BJ (cell line): ENCODE results near the gene SORCS3. TPM values are rescaled to one million over a fixed set of nuclear protein-coding genes. Genes with fewer than 3 reads are reported as not detected.

ENCODE experiments used
- CTCF ChIA-PET: fragments of 350-600 bp; formaldehyde crosslinking; extraction: SDS; loops from one replicate; lab custom pipeline; 2021; ENCODE audit warnings: antibody characterized with exemption, inconsistent platforms; lab: Yijun Ruan, JAX
- POLR2A ChIA-PET: fragments of 300-600 bp; sonication (Branson Sonifier 250); formaldehyde crosslinking; extraction: SDS; loops from one replicate; lab custom pipeline; 2021; ENCODE audit warnings: antibody characterized with exemption; lab: Charles Lee
- DNase-seq: peaks from one replicate; pipeline ENCODE4 v3.0.0-alpha.2; 2011; ENCODE audit warnings: low read depth
- H3K27me3 ChIP-seq: 2 replicates; pipeline ENCODE4 v1.6.0; 2011; ENCODE audit warnings: low read length; ENCODE audit not compliant: control insufficient read depth, insufficient read depth
- H3K36me3 ChIP-seq: 2 replicates; pipeline ENCODE4 v1.5.1; 2011; ENCODE audit warnings: low read length; ENCODE audit not compliant: control insufficient read depth, insufficient read depth
- H3K4me3 ChIP-seq: 2 replicates; pipeline ENCODE4 v1.5.1; 2011; ENCODE audit warnings: low read depth, mild to moderate bottlenecking, control low read depth, low read length
- polyA plus RNA-seq: library from polyadenylated mRNA; depleted of rRNA; stranded (reverse); fragments of >200 nt; gene quantifications from 2 replicates; pipeline ENCODE4 v1.2.3, GENCODE V29; 2011
- TF ChIP-seq, protein P1 (sequence below): IDR thresholded peaks from 2 replicates; pipeline ENCODE4 v1.5.1; 2011; ENCODE audit warnings: low read depth, mild to moderate bottlenecking, control low read depth, inconsistent platforms, low read length, moderate library complexity; ENCODE audit not compliant: insufficient read depth

The SORCS3 gene
- polyA plus RNA-seq, 1 experiment: not detected

DNA sequence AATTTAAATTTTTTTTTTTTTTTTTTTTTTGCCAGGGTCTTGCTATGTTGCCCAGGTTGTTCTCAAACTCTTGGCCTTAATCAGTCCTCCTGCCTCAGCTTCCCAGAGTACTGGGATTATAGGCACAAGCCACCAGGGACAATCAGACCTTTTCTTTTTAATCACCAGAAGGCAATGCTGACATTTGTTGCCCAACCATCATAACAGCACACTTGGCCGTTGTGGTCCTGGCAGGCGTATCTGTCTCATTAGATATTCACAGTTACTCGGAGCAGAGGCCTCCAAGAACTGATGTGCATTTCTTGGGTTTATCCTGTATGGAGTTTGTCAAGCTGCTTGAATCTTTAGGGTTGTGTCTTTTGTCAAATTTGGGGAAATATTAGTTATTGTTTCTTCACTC, 100.0 kb downstream of the SORCS3 start:
- no peaks in the 10 kb centered on the region for H3K36me3 ChIP-seq
- no peak overlapping the region for H3K4me3 ChIP-seq
- no peaks in the 10 kb centered on the region for H3K27me3 ChIP-seq
- DNase-seq: no peak
- ChIA-PET CTCF (no interaction called here), POLR2A (no interaction called here)
- TF ChIP-seq, protein P1, sequence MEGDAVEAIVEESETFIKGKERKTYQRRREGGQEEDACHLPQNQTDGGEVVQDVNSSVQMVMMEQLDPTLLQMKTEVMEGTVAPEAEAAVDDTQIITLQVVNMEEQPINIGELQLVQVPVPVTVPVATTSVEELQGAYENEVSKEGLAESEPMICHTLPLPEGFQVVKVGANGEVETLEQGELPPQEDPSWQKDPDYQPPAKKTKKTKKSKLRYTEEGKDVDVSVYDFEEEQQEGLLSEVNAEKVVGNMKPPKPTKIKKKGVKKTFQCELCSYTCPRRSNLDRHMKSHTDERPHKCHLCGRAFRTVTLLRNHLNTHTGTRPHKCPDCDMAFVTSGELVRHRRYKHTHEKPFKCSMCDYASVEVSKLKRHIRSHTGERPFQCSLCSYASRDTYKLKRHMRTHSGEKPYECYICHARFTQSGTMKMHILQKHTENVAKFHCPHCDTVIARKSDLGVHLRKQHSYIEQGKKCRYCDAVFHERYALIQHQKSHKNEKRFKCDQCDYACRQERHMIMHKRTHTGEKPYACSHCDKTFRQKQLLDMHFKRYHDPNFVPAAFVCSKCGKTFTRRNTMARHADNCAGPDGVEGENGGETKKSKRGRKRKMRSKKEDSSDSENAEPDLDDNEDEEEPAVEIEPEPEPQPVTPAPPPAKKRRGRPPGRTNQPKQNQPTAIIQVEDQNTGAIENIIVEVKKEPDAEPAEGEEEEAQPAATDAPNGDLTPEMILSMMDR: no peak

DNA sequence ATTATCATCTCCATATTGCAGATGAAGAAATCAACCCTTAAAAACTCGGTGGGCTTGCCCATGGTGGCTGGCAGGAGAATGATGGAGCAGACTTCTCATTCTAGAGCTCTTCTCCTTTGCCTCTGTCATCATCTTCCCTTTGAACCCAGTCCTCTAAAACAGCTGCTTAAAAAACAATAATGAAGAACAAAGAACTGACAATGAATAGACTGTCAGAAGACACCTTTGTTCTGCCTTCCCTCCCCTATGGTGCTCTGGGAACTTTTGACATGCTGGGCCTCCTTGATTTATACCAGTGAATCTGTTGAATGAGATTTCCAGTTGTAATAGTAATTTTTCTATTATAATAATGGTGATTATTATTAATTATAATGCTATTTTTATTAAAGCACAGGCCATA, 103.0 kb downstream of the SORCS3 start:
- no peak for DNase-seq
- ChIA-PET POLR2A (no interaction called here), CTCF (no interaction called here)
- TF ChIP-seq, protein P1: no peak
- Histone ChIP-seq H3K4me3 (no peak overlapping the region), H3K36me3 (no peaks in the 10 kb centered on the region), H3K27me3 (no peaks in the 10 kb centered on the region)

DNA sequence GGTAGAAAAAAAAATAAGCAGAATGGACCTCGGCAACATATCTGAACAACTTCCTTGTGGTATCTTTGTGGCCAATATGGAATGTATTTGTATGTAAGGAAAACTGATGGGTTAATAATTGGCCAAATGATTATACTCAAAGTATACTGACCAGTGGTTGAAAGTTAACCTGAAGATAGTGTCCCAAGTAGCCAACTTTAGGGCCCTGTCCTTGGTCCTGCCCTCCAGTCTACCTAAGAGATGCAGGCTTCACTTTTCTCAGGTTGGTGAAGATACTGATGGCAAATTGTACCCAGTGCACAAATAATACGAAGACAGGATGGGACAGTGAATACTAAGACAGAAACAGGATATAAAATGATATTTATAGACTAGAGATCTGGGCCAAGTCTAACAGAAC, 109.2 kb downstream of the SORCS3 start:
- CTCF ChIA-PET: no interaction called here
- DNase-seq: no peak
- no peaks in the 10 kb centered on the region for H3K36me3 ChIP-seq
- TF ChIP-seq, protein P1: no peak
- POLR2A ChIA-PET: no interaction called here
- no peak overlapping the region for H3K4me3 ChIP-seq
- H3K27me3 ChIP-seq: no peaks in the 10 kb centered on the region

- DNase-seq: no peak
- H3K27me3 ChIP-seq: no peaks in the 10 kb centered on the region
- no peak overlapping the region for H3K4me3 ChIP-seq
- TF ChIP-seq, protein P1: no peak
- ChIA-PET POLR2A (no interaction called here), CTCF (no interaction called here)
- H3K36me3 ChIP-seq: no peaks in the 10 kb centered on the region
Observed at GRCh38 chr10:104762793-104763192, 121.7 kb downstream of the SORCS3 start.

GRCh38 chr10:104766341-104766740, 125.3 kb downstream of the SORCS3 start:
- ChIA-PET POLR2A (no interaction called here), CTCF (no interaction called here)
- no peaks in the 10 kb centered on the region for H3K36me3 ChIP-seq
- no peak for DNase-seq
- no peaks in the 10 kb centered on the region for H3K27me3 ChIP-seq
- TF ChIP-seq, protein P1: no peak
- no peak overlapping the region for H3K4me3 ChIP-seq
